K562 (cell line): ENCODE measurements around the gene GNAT2. TPM values are rescaled to one million over a fixed set of nuclear protein-coding genes. Genes with fewer than 3 reads are reported as not detected.

Experiments used
- CUX1 ChIP-seq: fragments of 200-800 bp; sonication (Bioruptor generic); IDR thresholded peaks from 2 replicates; pipeline ENCODE4 v1.6.1; 2016; ENCODE audit warnings: missing genetic modification characterization, missing compliant biosample characterization
- SP1 ChIP-seq: sonication (generic); formaldehyde crosslinking; IDR thresholded peaks from 2 replicates; pipeline ENCODE4 v1.8.1; 2022; ENCODE audit warnings: mild to moderate bottlenecking, missing genetic modification reagents
- U2AF1 ChIP-seq: fragments of 200-400 bp; formaldehyde crosslinking; optimal IDR thresholded peaks from 2 replicates; pipeline ENCODE3; 2017; ENCODE audit warnings: mild to moderate bottlenecking, low read depth, low read length, moderate library complexity
- polyA plus RNA-seq, 8 experiments: library from polyadenylated mRNA; depleted of rRNA in 4 of 8; stranded (reverse) in 5 of 8; unstranded in 3 of 8; fragments of >200 nt; fragmentation: Nextera tagmentation in 2 of 8; fragmentation: Illumina TruSeq in 1 of 8; extraction: Ambion mirVana in 2 of 8; extraction: Trizol in 1 of 8; gene quantifications; 2 replicates each; pipeline versions ENCODE4 v1.2.1 to v1.2.3, GENCODE V29; 2011 to 2014; ENCODE audit warnings: inconsistent platforms in 1 of 8, missing spikeins in 1 of 8
- total RNA-seq, 7 experiments: library from RNA; depleted of rRNA in 6 of 7; stranded (reverse); fragments of >200 nt in 6 of 7; fragmentation: Illumina TruSeq in 2 of 7; extraction: Trizol in 2 of 7; gene quantifications; 2 replicates each; pipeline versions ENCODE4 v1.2.1 to v1.2.3, GENCODE V29; 2011 to 2021; ENCODE audit warnings: low replicate concordance in 1 of 7
- TF ChIP-seq, protein P1 (sequence below), 2 experiments: IDR thresholded peaks in 1 of 2; conservative IDR thresholded peaks in 1 of 2; 2 replicates each; pipeline ENCODE4 v1.6.1; 2016; ENCODE audit warnings: low read depth in 2 of 2, mild to moderate bottlenecking in 1 of 2, missing compliant biosample characterization in 1 of 2, missing genetic modification characterization in 1 of 2, moderate library complexity in 1 of 2
- TF ChIP-seq, protein P2 (sequence below): sonication (generic); formaldehyde crosslinking; IDR thresholded peaks from 2 replicates; pipeline ENCODE4 v1.8.1; 2023; ENCODE audit warnings: mild to moderate bottlenecking, missing genetic modification reagents

GNAT2 gene
- total and polyA plus RNA-seq, 9 of the 15 experiments (the other 6 are each of a cell fraction or from before 2014, with no cell fraction given), result 0.06 to 0.52 (median 0.24) TPM; not detected in 1

DNA sequence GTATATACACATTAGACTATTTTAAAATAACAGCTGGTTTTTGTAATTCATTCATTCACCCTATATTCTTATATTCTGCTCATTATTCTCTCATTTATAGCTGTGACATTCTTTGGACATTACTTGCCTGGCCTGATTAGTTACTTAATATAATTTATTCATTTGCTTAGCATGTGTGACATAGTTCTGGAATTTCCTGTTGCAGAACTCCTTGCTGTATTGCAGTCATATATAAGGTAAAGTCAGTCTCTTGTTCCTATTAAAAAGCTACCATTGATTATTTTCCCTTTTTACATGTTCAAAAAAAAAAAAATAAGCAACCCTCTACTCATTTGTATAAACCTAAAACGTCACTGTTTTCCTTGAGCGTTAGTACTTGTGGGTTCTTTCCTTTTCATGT lies 23.9 kb downstream of the GNAT2 start (continued):
- TF ChIP-seq, protein P1, sequence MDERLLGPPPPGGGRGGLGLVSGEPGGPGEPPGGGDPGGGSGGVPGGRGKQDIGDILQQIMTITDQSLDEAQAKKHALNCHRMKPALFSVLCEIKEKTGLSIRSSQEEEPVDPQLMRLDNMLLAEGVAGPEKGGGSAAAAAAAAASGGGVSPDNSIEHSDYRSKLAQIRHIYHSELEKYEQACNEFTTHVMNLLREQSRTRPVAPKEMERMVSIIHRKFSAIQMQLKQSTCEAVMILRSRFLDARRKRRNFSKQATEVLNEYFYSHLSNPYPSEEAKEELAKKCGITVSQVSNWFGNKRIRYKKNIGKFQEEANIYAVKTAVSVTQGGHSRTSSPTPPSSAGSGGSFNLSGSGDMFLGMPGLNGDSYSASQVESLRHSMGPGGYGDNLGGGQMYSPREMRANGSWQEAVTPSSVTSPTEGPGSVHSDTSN (CRISPR knock-in tag; IDR thresholded peaks at IDR 0.05; ENCODE audit: low read depth), result no peak
- TF ChIP-seq, protein P1 (tag; conservative IDR thresholded peaks at IDR 0.05; ENCODE audit: low read depth), result no peak
- TF ChIP-seq SP1, result no peak
- no peak for TF ChIP-seq CUX1 (CRISPR knock-in tag)
- TF ChIP-seq U2AF1, result no peak
- TF ChIP-seq, protein P2, sequence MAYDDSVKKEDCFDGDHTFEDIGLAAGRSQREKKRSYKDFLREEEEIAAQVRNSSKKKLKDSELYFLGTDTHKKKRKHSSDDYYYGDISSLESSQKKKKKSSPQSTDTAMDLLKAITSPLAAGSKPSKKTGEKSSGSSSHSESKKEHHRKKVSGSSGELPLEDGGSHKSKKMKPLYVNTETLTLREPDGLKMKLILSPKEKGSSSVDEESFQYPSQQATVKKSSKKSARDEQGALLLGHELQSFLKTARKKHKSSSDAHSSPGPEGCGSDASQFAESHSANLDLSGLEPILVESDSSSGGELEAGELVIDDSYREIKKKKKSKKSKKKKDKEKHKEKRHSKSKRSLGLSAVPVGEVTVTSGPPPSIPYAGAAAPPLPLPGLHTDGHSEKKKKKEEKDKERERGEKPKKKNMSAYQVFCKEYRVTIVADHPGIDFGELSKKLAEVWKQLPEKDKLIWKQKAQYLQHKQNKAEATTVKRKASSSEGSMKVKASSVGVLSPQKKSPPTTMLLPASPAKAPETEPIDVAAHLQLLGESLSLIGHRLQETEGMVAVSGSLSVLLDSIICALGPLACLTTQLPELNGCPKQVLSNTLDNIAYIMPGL (CRISPR knock-in tag), result no peak
